HepG2 (cell line): ENCODE results near the gene SLBP. TPM values are rescaled to one million over a fixed set of nuclear protein-coding genes. Genes with fewer than 3 reads are reported as not detected.

Experiments
- HNRNPLL ChIP-seq: fragments of 200-400 bp; formaldehyde crosslinking; IDR thresholded peaks from 2 replicates; pipeline ENCODE4 v1.6.1; 2017; ENCODE audit warnings: mild to moderate bottlenecking, low read depth, low read length; ENCODE audit not compliant: poor library complexity, severe bottlenecking
- HOXA9 ChIP-seq: sonication (generic); formaldehyde crosslinking; IDR thresholded peaks from 2 replicates; pipeline ENCODE4 v1.8.1; 2022; ENCODE audit warnings: missing genetic modification reagents, mild to moderate bottlenecking, moderate library complexity, borderline replicate concordance
- RFX1 ChIP-seq: fragments of 450-650 bp; IDR thresholded peaks from 2 replicates; pipeline ENCODE4 v1.6.1; 2017
- TBX2 ChIP-seq: sonication (generic); formaldehyde crosslinking; IDR thresholded peaks from 2 replicates; pipeline ENCODE4 v1.5.0; 2020; ENCODE audit warnings: missing genetic modification reagents, mild to moderate bottlenecking, borderline replicate concordance
- ZBTB7A ChIP-seq: sonication (generic); formaldehyde crosslinking; IDR thresholded peaks from 2 replicates; pipeline ENCODE4 v1.8.0; 2022; ENCODE audit warnings: mild to moderate bottlenecking, missing genetic modification reagents
- ZC3H4 ChIP-seq: sonication (generic); formaldehyde crosslinking; IDR thresholded peaks from 2 replicates; pipeline ENCODE4 v1.4.0; 2020; ENCODE audit warnings: missing genetic modification reagents, borderline replicate concordance
- ZKSCAN8 ChIP-seq: IDR thresholded peaks from 2 replicates; pipeline ENCODE4 v1.6.1; 2016; ENCODE audit warnings: borderline replicate concordance, missing genetic modification reagents, missing compliant biosample characterization
- ZNF44 ChIP-seq: sonication (generic); formaldehyde crosslinking; IDR thresholded peaks from 2 replicates; pipeline ENCODE4 v1.5.1; 2020; ENCODE audit warnings: mild to moderate bottlenecking, missing genetic modification reagents
- ZNF703 ChIP-seq: sonication (generic); formaldehyde crosslinking; IDR thresholded peaks from 2 replicates; pipeline ENCODE4 v1.5.1; 2020; ENCODE audit warnings: missing genetic modification reagents, mild to moderate bottlenecking, moderate library complexity, borderline replicate concordance
- polyA plus RNA-seq, 8 experiments: library from polyadenylated mRNA; depleted of rRNA in 3 of 8; stranded (reverse) in 7 of 8; unstranded in 1 of 8; fragments of >200 nt; fragmentation: Illumina TruSeq in 4 of 8; extraction: Trizol in 4 of 8; gene quantifications; 2 replicates each; pipeline versions ENCODE4 v1.2.1 to v1.2.3, GENCODE V29; 2011 to 2016; ENCODE audit warnings: low read depth in 4 of 8, missing spikeins in 1 of 8, mixed read lengths in 1 of 8; ENCODE audit not compliant: insufficient read depth in 1 of 8
- total RNA-seq, 5 experiments: library from RNA; depleted of rRNA; stranded (reverse); fragments of >200 nt; fragmentation: Illumina TruSeq; extraction: Trizol; gene quantifications; 2 replicates each; pipeline ENCODE4 v1.2.3, GENCODE V29; 2016; ENCODE audit warnings: low read depth in 1 of 5
- TF ChIP-seq, protein P1 (sequence below): sonication (generic); formaldehyde crosslinking; IDR thresholded peaks from 2 replicates; pipeline ENCODE4 v1.4.0; 2020; ENCODE audit warnings: missing genetic modification reagents, mild to moderate bottlenecking, borderline replicate concordance
- TF ChIP-seq, protein P2 (sequence below): IDR thresholded peaks from 2 replicates; pipeline ENCODE4 v1.6.1; 2016
- TF ChIP-seq, protein P3 (sequence below): sonication (generic); formaldehyde crosslinking; IDR thresholded peaks from 2 replicates; pipeline ENCODE4 v1.4.0; 2020; ENCODE audit warnings: missing genetic modification reagents
- TF ChIP-seq, protein P4 (sequence below): sonication (generic); formaldehyde crosslinking; IDR thresholded peaks from 2 replicates; pipeline ENCODE4 v1.4.0; 2020; ENCODE audit warnings: missing genetic modification reagents, borderline replicate concordance
- TF ChIP-seq, protein P5 (sequence below): sonication (generic); formaldehyde crosslinking; IDR thresholded peaks from 2 replicates; pipeline ENCODE4 v1.5.0; 2020; ENCODE audit warnings: mild to moderate bottlenecking, low read depth, missing genetic modification reagents, borderline replicate concordance
- TF ChIP-seq, protein P6 (sequence below): sonication (generic); formaldehyde crosslinking; IDR thresholded peaks from 2 replicates; pipeline ENCODE4 v1.5.0; 2020; ENCODE audit warnings: mild to moderate bottlenecking, missing genetic modification reagents
- TF ChIP-seq, protein P7 (sequence below): IDR thresholded peaks from 2 replicates; pipeline ENCODE4 v1.6.1; 2016; ENCODE audit warnings: mild to moderate bottlenecking

SLBP gene
- total and polyA plus RNA-seq, 2 of the 13 experiments (the other 11 are each of a cell fraction or from before 2014, with no cell fraction given), result 43.9 to 104 TPM

DNA sequence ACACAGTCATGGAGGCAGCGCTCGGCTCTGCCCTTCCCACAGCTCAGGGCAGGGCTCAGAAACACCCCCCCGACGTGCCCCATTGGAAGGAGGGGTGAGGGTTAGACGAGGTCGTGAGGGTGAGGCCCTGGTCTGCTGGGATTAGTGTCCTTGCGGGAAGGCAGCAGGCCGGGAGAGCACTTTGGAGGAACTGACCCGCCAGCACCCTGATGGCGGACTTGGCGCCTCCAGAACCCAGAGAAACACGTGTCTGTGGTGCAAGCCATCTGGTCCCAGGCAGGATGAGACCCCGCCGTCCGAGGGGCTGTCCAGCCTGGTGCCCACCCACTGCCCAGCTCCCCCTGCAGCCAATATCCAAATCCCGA lies 35.5 kb upstream of the SLBP start (continued):
- TF ChIP-seq, protein P1, sequence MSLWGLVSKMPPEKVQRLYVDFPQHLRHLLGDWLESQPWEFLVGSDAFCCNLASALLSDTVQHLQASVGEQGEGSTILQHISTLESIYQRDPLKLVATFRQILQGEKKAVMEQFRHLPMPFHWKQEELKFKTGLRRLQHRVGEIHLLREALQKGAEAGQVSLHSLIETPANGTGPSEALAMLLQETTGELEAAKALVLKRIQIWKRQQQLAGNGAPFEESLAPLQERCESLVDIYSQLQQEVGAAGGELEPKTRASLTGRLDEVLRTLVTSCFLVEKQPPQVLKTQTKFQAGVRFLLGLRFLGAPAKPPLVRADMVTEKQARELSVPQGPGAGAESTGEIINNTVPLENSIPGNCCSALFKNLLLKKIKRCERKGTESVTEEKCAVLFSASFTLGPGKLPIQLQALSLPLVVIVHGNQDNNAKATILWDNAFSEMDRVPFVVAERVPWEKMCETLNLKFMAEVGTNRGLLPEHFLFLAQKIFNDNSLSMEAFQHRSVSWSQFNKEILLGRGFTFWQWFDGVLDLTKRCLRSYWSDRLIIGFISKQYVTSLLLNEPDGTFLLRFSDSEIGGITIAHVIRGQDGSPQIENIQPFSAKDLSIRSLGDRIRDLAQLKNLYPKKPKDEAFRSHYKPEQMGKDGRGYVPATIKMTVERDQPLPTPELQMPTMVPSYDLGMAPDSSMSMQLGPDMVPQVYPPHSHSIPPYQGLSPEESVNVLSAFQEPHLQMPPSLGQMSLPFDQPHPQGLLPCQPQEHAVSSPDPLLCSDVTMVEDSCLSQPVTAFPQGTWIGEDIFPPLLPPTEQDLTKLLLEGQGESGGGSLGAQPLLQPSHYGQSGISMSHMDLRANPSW (CRISPR knock-in tag), result peak; percentile 16; the same call in 1 of the 2 replicates
- TF ChIP-seq RFX1 (no peak), ZKSCAN8 (0 out of 2 replicates have a peak, but pooled peaks have one; percentile 10), ZNF44 (CRISPR knock-in tag) (no peak), ZBTB7A (0 out of 2 replicates have a peak, but pooled peaks have one; percentile 5), HNRNPLL (no peak), ZC3H4 (CRISPR knock-in tag) (0 out of 2 replicates have a peak, but pooled peaks have one; percentile 55), ZNF703 (CRISPR knock-in tag) (0 out of 2 replicates have a peak, but pooled peaks have one; percentile 36), TBX2 (CRISPR knock-in tag) (peak; percentile 24; the same call in 1 of the 2 replicates), HOXA9 (CRISPR knock-in tag) (no peak)
- TF ChIP-seq, protein P2, sequence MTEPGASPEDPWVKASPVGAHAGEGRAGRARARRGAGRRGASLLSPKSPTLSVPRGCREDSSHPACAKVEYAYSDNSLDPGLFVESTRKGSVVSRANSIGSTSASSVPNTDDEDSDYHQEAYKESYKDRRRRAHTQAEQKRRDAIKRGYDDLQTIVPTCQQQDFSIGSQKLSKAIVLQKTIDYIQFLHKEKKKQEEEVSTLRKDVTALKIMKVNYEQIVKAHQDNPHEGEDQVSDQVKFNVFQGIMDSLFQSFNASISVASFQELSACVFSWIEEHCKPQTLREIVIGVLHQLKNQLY, result no peak
- TF ChIP-seq, protein P3, sequence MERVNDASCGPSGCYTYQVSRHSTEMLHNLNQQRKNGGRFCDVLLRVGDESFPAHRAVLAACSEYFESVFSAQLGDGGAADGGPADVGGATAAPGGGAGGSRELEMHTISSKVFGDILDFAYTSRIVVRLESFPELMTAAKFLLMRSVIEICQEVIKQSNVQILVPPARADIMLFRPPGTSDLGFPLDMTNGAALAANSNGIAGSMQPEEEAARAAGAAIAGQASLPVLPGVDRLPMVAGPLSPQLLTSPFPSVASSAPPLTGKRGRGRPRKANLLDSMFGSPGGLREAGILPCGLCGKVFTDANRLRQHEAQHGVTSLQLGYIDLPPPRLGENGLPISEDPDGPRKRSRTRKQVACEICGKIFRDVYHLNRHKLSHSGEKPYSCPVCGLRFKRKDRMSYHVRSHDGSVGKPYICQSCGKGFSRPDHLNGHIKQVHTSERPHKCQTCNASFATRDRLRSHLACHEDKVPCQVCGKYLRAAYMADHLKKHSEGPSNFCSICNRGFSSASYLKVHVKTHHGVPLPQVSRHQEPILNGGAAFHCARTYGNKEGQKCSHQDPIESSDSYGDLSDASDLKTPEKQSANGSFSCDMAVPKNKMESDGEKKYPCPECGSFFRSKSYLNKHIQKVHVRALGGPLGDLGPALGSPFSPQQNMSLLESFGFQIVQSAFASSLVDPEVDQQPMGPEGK, result 0 out of 2 replicates have a peak, but pooled peaks have one; percentile 51
- TF ChIP-seq, protein P4, sequence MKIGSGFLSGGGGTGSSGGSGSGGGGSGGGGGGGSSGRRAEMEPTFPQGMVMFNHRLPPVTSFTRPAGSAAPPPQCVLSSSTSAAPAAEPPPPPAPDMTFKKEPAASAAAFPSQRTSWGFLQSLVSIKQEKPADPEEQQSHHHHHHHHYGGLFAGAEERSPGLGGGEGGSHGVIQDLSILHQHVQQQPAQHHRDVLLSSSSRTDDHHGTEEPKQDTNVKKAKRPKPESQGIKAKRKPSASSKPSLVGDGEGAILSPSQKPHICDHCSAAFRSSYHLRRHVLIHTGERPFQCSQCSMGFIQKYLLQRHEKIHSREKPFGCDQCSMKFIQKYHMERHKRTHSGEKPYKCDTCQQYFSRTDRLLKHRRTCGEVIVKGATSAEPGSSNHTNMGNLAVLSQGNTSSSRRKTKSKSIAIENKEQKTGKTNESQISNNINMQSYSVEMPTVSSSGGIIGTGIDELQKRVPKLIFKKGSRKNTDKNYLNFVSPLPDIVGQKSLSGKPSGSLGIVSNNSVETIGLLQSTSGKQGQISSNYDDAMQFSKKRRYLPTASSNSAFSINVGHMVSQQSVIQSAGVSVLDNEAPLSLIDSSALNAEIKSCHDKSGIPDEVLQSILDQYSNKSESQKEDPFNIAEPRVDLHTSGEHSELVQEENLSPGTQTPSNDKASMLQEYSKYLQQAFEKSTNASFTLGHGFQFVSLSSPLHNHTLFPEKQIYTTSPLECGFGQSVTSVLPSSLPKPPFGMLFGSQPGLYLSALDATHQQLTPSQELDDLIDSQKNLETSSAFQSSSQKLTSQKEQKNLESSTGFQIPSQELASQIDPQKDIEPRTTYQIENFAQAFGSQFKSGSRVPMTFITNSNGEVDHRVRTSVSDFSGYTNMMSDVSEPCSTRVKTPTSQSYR (CRISPR knock-in tag), result peak; percentile 6; the same call in 1 of the 2 replicates
- TF ChIP-seq, protein P5, sequence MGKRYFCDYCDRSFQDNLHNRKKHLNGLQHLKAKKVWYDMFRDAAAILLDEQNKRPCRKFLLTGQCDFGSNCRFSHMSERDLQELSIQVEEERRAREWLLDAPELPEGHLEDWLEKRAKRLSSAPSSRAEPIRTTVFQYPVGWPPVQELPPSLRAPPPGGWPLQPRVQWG (CRISPR knock-in tag), result no peak
- TF ChIP-seq, protein P6, sequence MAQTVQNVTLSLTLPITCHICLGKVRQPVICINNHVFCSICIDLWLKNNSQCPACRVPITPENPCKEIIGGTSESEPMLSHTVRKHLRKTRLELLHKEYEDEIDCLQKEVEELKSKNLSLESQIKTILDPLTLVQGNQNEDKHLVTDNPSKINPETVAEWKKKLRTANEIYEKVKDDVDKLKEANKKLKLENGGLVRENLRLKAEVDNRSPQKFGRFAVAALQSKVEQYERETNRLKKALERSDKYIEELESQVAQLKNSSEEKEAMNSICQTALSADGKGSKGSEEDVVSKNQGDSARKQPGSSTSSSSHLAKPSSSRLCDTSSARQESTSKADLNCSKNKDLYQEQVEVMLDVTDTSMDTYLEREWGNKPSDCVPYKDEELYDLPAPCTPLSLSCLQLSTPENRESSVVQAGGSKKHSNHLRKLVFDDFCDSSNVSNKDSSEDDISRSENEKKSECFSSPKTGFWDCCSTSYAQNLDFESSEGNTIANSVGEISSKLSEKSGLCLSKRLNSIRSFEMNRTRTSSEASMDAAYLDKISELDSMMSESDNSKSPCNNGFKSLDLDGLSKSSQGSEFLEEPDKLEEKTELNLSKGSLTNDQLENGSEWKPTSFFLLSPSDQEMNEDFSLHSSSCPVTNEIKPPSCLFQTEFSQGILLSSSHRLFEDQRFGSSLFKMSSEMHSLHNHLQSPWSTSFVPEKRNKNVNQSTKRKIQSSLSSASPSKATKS (CRISPR knock-in tag), result no peak
- TF ChIP-seq, protein P7, sequence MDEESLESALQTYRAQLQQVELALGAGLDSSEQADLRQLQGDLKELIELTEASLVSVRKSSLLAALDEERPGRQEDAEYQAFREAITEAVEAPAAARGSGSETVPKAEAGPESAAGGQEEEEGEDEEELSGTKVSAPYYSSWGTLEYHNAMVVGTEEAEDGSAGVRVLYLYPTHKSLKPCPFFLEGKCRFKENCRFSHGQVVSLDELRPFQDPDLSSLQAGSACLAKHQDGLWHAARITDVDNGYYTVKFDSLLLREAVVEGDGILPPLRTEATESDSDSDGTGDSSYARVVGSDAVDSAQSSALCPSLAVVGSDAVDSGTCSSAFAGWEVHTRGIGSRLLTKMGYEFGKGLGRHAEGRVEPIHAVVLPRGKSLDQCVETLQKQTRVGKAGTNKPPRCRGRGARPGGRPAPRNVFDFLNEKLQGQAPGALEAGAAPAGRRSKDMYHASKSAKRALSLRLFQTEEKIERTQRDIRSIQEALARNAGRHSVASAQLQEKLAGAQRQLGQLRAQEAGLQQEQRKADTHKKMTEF, result 0 out of 2 replicates have a peak, but pooled peaks have one; percentile 2
